Non-pigmented ciliary epithelial cell (primary cell): ENCODE data around the gene FRMPD1.
A peak's percentile ranks its signal among the peaks of the same experiment; 100 is the strongest.
"Not testable (repeated sequence)": the region's sequence is repeated elsewhere in the genome, so short reads cannot be mapped to it uniquely, and the experiment has no call there.

Source experiments
- DNase-seq: peaks from one replicate; pipeline ENCODE4 v3.0.0-alpha.2; 2010; ENCODE audit warnings: low read depth

FRMPD1 gene

DNA sequence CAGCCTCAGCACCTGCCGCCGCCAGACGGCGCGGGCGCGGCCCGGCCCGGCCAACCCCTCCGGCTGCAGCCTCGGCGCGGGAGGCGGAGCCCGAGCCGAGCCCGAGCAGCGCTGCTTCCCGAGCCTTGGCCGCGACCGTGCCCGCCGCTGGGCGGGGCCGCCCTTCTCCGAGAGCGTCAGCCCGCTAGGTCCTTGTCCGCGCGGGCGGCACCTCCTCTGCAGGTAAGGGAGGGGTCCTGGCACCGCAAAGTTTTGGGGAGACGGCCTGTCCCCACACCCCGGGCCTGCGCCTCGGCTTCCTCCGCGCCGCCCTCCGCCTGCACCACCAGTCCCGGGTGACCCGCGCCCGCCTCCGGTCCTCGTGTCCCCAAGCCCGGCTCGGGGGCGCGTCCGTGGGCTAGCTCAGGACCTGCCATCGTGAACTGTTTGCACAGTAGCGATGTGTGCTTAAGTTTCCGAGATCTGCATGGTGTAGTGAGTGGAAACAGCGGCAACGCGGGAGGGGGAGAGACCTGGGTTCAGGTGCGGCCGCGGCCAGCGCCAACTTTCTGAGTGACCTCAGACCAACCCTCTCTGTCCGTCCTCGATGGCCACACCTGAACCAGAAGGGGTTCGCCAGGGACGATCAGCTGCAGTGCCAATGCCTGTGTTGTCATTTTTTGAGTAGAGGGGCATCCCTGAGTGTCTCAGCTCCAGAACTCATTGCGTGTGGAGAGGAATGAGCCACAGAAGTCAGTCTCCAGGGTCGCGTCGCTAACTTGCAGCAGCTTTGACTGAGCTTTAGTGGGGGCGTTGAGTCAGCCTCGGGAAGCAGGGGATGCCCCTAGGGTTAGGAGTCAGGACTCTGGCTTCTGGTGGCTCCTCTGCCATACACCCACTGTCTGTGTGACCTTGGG, at the start of gene FRMPD1:
Gene FRMPD1, plus strand, starts transcription at position 82 of the 896 bp plus-strand sequence. CDS start 41,688 bp downstream, outside the sequence.
- no peak for DNase-seq

DNA sequence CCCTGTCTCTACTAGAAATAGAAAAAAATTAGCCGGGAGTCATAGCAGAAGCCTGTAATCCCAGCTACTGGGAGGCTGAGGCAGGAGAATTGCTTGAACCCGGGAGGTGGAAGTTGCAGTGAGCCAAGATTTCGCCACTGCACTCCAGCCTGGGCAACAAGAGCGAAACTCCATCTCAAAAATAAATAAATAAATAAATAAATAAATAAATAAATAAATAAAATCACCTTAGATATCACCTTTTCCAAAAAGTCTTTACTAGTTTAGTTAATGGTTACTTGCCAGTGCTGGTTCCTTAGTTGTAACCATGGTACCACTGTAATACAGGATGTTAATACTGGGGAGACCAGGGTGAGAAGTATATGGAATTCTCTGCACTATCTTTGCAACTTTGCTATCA, 48.7 kb upstream of the FRMPD1 start:
- not testable (repeated sequence) for DNase-seq

GRCh38 chr9:37602817-37603216, 47.9 kb upstream of the FRMPD1 start:
- no peak for DNase-seq

DNA sequence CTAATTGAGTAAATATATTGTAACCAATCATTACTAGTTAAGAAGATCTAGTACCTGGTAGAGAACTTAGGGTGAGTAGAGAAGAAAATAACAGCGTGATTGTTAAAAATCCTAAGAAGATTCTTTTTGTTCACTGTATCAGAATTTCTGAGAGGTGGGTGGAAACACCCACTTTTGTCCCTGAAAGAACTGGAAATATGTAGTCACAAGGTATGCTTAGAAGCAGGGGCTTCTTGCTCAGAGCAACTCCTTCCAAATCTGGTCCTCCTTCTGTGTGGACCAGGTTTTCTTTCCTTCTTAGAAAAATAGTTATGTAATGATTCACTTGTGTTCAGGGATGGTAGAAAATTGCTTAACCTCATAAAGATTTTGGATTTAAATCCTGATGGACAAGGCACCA, 46.5 kb upstream of the FRMPD1 start:
- no peak for DNase-seq

GRCh38 chr9:37608250-37608649, 42.5 kb upstream of the FRMPD1 start:
- no peak for DNase-seq

- no peak for DNase-seq
Measured at GRCh38 chr9:37609735-37610397, 40.9 kb upstream of the FRMPD1 start.

- DNase-seq = no peak
Measured at GRCh38 chr9:37611014-37611413, 39.7 kb upstream of the FRMPD1 start.

- no peak for DNase-seq
Measured at GRCh38 chr9:37611961-37612360, 38.8 kb upstream of the FRMPD1 start.

DNA sequence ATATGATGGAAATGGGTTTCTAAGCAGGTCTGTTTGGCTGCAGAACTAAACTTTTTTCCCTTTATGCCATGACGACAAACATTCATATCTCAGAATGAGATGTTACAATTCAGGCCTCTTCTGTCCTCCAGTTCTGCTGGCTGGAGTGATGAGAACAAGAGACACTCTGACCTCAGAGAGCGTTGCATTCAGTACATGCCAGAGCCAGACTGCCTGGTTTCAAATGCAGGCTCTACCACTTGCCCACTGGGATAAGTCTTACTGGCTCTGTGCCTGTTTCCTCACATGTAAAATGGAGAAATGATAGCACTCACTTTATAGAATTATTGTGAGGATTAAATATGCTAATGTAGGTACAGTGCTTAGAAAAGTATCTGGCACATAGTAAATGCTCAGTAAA, 33.6 kb upstream of the FRMPD1 start:
- no peak for DNase-seq

DNA sequence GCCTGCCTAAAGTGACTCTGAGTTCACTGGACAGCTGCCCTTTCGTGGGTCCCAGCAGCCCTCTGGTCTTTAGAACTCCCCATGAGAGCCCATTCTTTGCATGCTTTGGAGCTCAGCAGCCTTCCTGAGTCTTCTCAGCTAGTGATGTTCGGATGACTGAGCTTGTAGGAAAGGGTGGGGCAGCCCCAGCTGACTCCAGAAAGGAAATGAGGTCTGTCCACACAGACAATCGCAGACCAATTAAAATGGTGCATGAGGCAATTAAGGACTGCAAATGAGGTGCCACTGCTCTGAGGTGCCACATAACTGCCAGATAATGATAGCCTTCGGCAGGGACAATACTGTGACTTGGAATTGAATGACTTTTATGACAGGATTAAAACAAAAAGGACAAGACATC, 32.9 kb upstream of the FRMPD1 start:
- DNase-seq = peak; percentile 20

- DNase-seq = peak; percentile 51
Measured at GRCh38 chr9:37618817-37619216, 31.9 kb upstream of the FRMPD1 start.

DNA sequence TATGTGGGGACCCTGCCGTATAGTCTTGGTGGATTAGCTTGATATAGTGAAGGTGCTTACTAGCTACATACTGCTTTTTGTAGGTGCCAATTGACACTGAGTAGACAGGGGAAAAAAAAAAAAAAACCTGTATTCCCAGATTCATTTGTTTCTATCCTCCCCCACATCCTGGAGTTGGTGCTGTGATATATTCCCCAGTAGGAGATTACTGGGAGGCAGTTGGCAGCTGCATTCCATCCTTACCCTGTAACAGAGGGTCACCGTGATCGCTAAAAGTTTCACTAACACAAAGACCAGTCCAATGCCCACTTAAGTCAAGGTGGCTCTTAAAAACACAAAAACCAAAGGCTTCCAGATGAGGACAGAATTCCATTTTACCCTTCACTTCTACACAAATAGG, 30.9 kb upstream of the FRMPD1 start:
- no peak for DNase-seq

DNA sequence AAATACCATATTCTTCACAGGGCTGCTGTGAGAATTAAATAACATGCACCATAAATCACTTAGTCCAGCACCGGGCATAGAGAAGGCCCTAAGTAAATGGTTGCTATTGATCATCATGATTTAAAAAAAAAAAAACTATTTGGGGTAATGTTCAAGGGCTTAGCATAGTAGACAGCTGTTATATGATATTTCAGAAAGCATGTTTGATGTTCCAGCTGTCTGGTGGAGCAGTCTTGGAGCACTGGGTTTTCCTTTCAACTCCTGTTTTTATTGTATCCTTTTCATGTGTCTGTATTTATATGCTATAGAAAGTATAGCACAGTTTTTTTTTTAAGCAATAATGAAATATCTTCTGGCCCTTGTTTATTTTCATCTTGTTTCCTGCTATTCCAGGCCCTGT, 30.4 kb upstream of the FRMPD1 start:
- DNase-seq = no peak

DNA sequence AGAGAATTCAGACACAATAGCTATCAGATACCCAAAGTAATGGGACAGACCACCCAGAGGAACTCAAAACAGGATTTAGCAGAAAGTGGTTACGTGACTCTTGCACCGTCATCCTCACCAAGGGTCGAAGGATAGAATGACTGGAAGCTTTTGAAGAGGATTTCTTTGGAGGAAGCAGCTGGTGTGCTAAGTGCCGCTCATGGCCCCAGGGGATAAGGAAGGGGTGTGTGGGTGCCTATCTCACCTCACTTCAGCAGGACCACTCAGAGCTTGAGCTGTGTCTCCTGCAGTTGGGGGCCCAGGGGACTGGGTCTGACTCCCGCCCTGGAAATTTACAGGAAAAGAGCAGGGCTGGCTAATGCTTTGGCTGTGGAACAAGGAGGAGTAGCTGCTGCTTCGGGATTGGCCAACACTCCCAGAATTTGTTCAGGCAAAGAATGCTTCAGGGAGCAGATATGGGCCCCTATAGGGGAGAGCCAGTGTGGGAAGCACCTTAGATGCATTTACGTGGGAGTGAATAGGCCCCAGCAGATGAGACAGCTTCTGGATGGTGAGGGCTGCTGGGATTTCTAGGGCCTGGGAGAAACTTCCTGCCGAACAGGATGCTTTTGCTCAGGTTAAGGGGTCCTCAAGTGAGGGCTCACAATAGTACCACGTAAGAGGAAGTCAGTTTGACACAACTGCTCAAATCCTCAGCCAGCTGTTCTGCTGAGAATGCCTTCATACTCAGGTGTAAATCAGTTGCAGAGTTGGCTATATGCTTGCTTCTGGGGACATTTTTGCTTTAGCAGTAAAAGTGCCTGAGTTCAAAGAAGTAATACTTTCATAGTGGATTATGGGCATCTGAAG, 29.3 kb upstream of the FRMPD1 start:
- no peak for DNase-seq

- no peak for DNase-seq
Measured at GRCh38 chr9:37622462-37622861, 28.3 kb upstream of the FRMPD1 start.

GRCh38 chr9:37623267-37623666, 27.5 kb upstream of the FRMPD1 start:
- DNase-seq = no peak

GRCh38 chr9:37624073-37624472, 26.7 kb upstream of the FRMPD1 start:
- no peak for DNase-seq

- DNase-seq = no peak
Measured at GRCh38 chr9:37625036-37625757, 25.6 kb upstream of the FRMPD1 start.

GRCh38 chr9:37625758-37626147, 25.0 kb upstream of the FRMPD1 start:
- no peak for DNase-seq

DNA sequence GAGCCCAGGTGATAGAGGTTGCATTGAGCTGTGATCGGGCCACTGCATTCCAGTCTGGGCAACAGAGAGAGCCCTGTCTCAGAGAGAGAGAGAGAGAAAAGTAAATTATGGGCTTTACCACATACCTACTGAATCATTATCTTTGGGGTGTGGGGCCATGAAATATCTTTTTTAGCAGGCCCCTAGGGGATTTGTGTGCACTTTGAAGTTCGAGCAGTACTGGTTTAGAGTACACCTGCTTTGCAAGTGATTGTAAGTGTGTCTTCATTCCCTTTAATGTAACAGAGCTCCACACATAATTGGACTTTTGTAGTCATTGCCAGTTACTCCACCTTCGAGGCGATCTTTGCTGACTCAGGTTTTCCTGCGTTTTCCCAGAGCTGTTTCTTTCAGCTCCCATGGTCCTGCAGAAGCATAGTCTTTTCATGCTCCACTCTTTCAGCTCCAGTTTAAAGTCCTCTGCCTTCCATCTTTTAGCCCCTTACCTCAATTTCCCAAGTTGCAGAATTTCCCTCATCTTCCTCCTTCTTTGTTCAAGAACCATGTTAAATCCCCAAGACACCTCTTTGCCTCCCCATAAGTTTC, 24.0 kb upstream of the FRMPD1 start:
- DNase-seq = no peak

DNA sequence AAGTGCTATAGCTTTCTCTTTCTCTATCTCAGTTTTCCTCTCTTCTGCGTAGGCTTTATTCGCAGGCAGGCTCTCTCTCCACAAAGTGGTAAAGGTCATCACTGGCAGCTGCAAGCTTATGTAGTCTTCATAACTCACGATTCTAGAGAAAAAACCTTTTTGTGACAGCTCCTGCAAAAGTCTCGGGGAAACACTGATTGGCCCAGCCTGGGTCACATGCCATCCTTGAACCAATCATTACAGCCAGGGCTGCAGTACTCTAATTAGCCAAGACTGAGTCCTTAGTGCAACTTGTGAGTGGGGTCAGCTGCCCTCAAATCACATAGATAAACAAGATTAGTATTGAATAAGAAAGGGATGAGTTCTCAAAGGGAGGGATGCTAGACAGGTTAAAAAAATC, 18.3 kb upstream of the FRMPD1 start:
- DNase-seq = no peak
